Lower lobe of right lung (tissue), 2 donors: ENCODE results near the gene ABR. TPM values are rescaled to one million over a fixed set of nuclear protein-coding genes. Genes with fewer than 3 reads are reported as not detected.

Source experiments
- ATAC-seq, 2 donors: fragments of 200-7000 bp; cut with Tn5 transposase; one replicate each; pipeline ENCODE4 v1.9.1; 2020 to 2022; ENCODE audit warnings: mild to moderate bottlenecking in 2 of 2, moderate library complexity in 2 of 2
- DNase-seq: peaks from one replicate; pipeline ENCODE4 v3.0.0-alpha.2; 2020
- H3K27ac ChIP-seq: fragments of 200-600 bp; one replicate; pipeline ENCODE4 v1.8.0; 2022
- H3K27me3 ChIP-seq: fragments of 200-600 bp; one replicate; pipeline ENCODE4 v1.8.0; 2022; ENCODE audit warnings: low read depth
- H3K36me3 ChIP-seq: fragments of 200-600 bp; one replicate; pipeline ENCODE4 v1.8.0; 2022; ENCODE audit warnings: mild to moderate bottlenecking
- H3K4me1 ChIP-seq: fragments of 200-600 bp; one replicate; pipeline ENCODE4 v1.8.0; 2022
- H3K4me3 ChIP-seq: fragments of 200-600 bp; one replicate; pipeline ENCODE4 v1.8.0; 2022; ENCODE audit warnings: mild to moderate bottlenecking
- H3K9me3 ChIP-seq: fragments of 200-600 bp; one replicate; pipeline ENCODE4 v1.8.0; 2022
- CTCF ChIP-seq: fragments of 200-600 bp; IDR thresholded peaks from one replicate; pipeline ENCODE4 v1.8.0; 2022; ENCODE audit warnings: antibody characterized with exemption, mild to moderate bottlenecking
- intact Hi-C: fragments of 100-400 bp; cut with DNase I; formaldehyde crosslinking; loops from one replicate; pipeline ENCODE4 v1.11.0; 2022
- total RNA-seq: library from RNA; stranded (reverse); fragmentation: NEBNext Ultra II Directional; extraction: Animal tissue kit (Norgen Biotek cat#: 25700); gene quantifications from one replicate; pipeline ENCODE4 v1.2.1, GENCODE V29; 2021
- donor health status: DM: no; HTN: yes; CAD: no; lungs with severe emphysema.

ABR gene
- total RNA-seq, 1 donor from 2014 or later: 212 TPM

DNA sequence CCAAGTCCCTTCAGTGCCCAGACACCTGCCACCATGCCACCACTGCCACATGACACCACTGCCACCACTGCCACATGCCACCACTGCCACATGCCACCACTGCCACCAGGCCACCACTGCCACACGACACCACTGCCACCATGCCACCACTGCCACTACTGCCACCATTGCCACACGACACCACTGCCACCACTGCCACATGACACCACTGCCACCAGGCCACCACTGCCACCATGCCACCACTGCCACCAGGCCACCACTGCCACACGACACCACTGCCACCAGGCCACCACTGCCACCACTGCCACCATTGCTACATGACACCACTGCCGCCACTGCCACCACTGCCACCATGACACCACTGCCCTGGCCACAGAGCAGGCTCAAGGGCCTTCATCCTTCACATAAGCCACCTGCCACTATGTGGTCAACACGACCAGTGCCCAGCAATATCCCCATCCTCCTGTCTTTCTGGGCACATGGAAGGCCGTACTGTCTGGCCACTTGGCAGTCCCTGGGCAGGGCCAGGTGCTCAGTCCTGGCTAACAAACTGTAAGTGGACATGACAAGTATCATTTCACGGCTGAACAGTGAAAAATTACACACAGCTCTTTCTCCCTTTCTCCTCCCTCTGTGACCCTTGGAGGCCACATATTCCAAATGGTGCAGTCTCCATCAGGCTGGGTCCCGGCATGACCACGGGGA lies 33.1 kb downstream of the ABR start:
- Histone ChIP-seq H3K36me3 (peaks cover 13% of the 10 kb centered on the region), H3K27ac (no peak overlapping the region), H3K27me3 (no peaks in the 10 kb centered on the region), H3K9me3 (no peaks in the 10 kb centered on the region), H3K4me3 (no peak overlapping the region), H3K4me1 (peaks cover 15% of the 10 kb centered on the region)
- no peak for TF ChIP-seq CTCF
- ATAC-seq: no peak
- no peak for DNase-seq
- intact Hi-C loops: no loop called here

DNA sequence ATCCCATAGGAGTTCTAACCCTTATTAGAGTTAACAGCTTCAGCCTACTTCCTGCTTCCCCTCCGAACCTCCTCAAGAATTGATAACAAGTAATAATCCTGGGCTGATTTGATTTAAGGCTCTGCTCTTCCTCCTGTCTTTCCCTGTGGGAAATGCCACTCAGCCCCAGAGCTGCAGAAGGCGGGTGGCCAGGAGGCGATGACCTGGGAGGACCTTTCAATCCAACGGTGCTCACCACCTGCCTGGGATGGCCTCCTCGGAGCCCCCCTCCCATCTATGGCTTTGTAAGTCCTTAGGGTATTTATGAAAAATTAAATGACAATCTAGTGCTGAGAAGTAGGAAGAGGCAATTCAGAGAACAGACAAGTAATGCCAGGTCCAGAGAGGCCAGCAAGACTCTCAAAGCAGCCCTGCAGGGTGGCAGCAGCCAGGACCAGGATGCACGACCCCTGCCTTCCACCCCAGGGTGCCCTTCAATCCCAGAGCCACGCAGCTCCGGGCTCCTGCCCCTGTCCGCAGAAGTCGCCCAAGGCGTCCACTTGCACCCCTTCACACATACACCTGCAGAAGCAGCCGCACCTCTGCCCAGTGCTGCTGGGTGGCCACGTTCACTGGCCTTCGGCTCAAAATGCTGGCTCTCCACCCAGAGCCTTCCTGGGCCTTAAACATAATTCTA lies 34.3 kb downstream of the ABR start:
- H3K27ac ChIP-seq: no peak overlapping the region
- intact Hi-C loops: no loop called here
- no peak for TF ChIP-seq CTCF
- peaks cover 3% of the 10 kb centered on the region for H3K4me1 ChIP-seq
- no peaks in the 10 kb centered on the region for H3K9me3 ChIP-seq
- peaks cover 13% of the 10 kb centered on the region for H3K36me3 ChIP-seq
- no peak for DNase-seq
- ATAC-seq: no peak
- H3K4me3 ChIP-seq: no peak overlapping the region
- H3K27me3 ChIP-seq: no peaks in the 10 kb centered on the region

DNA sequence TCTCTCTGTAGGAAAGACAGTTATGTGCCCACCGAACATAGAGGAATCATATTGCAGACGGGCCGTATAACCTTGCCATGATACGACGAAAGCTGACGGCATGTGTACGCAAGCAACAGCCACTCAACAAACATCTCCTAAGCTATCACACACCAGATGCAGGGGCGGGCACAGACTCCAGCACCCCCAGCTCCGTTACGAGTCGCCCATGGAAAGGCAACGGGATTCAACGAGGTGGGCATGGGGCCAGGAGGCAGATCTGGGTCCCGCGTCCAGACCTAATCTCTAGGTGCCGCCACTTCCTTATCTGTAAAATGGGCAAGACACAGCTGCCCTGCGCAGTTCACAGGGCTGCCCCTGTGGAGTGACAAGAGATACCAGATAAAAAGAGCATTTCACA lies 35.6 kb downstream of the ABR start:
- intact Hi-C loops: no loop called here

DNA sequence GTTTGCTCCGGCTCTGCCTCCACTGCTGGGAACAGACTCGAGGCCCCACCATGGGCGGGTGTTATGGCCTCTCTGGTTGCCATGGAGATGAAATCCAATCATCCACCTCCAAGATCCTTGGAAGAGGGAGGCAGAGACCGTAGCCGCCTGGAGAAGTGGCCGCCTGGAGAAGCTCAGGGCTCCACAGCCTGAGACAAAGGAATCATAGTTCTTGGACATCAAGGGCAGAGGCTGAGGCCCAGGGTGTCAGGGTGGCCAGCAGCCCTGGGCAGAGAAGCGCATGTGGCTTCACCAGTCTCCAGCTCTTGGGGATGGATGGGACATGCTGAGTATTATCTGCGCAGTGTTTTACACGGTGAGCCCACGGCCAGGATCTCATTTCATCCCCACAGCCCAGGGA lies 36.2 kb downstream of the ABR start:
- Histone ChIP-seq H3K4me1 (no peaks in the 10 kb centered on the region), H3K27ac (no peak overlapping the region), H3K27me3 (no peaks in the 10 kb centered on the region), H3K36me3 (peaks cover 4% of the 10 kb centered on the region), H3K4me3 (no peak overlapping the region), H3K9me3 (no peaks in the 10 kb centered on the region)
- intact Hi-C loops: no loop called here
- no peak for TF ChIP-seq CTCF
- no peak for DNase-seq
- ATAC-seq: no peak

More for the DNA sequence above, 35.6 kb downstream of the ABR start:
- Histone ChIP-seq H3K27ac (no peak overlapping the region), H3K9me3 (no peaks in the 10 kb centered on the region), H3K4me1 (no peaks in the 10 kb centered on the region), H3K27me3 (no peaks in the 10 kb centered on the region), H3K4me3 (no peak overlapping the region), H3K36me3 (peaks cover 4% of the 10 kb centered on the region)
- no peak for TF ChIP-seq CTCF
- no peak for ATAC-seq
- DNase-seq: no peak

GRCh38 chr17:1142561-1142971 lies 37.2 kb downstream of the ABR start:
- Histone ChIP-seq H3K4me1 (no peaks in the 10 kb centered on the region), H3K9me3 (no peaks in the 10 kb centered on the region), H3K36me3 (no peaks in the 10 kb centered on the region), H3K27me3 (no peaks in the 10 kb centered on the region), H3K27ac (no peak overlapping the region), H3K4me3 (no peak overlapping the region)
- no peak for DNase-seq
- intact Hi-C loops: no loop called here
- TF ChIP-seq CTCF: no peak
- no peak for ATAC-seq
